Upper lobe of right lung (tissue), 1 donor: ENCODE data around the gene VPS33A. TPM values are rescaled to one million over a fixed set of nuclear protein-coding genes. Genes with fewer than 3 reads are reported as not detected.
"Not testable (repeated sequence)": the region's sequence is repeated elsewhere in the genome, so short reads cannot be mapped to it uniquely, and the experiment has no call there.

Experiments
- ATAC-seq: fragments of 200-7000 bp; cut with Tn5 transposase; one replicate; pipeline ENCODE4 v1.9.1; 2020; ENCODE audit warnings: mild to moderate bottlenecking, moderate library complexity
- DNase-seq: peaks from one replicate; pipeline ENCODE4 v3.0.0-alpha.2; 2020
- H3K27ac ChIP-seq: fragments of 200-600 bp; one replicate; pipeline ENCODE4 v1.8.0; 2022
- H3K27me3 ChIP-seq: fragments of 200-600 bp; one replicate; pipeline ENCODE4 v1.8.0; 2022; ENCODE audit warnings: mild to moderate bottlenecking
- H3K36me3 ChIP-seq: fragments of 200-600 bp; one replicate; pipeline ENCODE4 v1.8.0; 2022
- H3K4me1 ChIP-seq: fragments of 200-600 bp; one replicate; pipeline ENCODE4 v1.8.0; 2022
- H3K4me3 ChIP-seq: fragments of 200-600 bp; one replicate; pipeline ENCODE4 v1.8.0; 2022; ENCODE audit warnings: mild to moderate bottlenecking
- H3K9me3 ChIP-seq: fragments of 200-600 bp; one replicate; pipeline ENCODE4 v1.8.0; 2022
- CTCF ChIP-seq: fragments of 200-600 bp; IDR thresholded peaks from one replicate; pipeline ENCODE4 v1.8.0; 2022; ENCODE audit warnings: antibody characterized with exemption
- intact Hi-C: fragments of 100-400 bp; cut with DNase I; formaldehyde crosslinking; loops from one replicate; pipeline ENCODE4 v1.11.0; 2022
- total RNA-seq: library from RNA; stranded (reverse); fragmentation: NEBNext Ultra II Directional; extraction: Animal tissue kit (Norgen Biotek cat#: 25700); gene quantifications from one replicate; pipeline ENCODE4 v1.2.1, GENCODE V29; 2021
- donor health status: DM: no; HTN: yes; CAD: no; lungs with severe emphysema.

Gene VPS33A
- total RNA-seq, 1 donor from 2014 or later, result 17.7 TPM

GRCh38 chr12:122203301-122204166 lies 62.8 kb downstream of the VPS33A start, which contains the start of gene B3GNT4:
Gene B3GNT4 (plus strand): TSS chr12:122203709. CDS start chr12:122204619, 910 bp downstream.
- no peak for TF ChIP-seq CTCF
- H3K4me1 ChIP-seq, result peaks cover 13% of the 10 kb centered on the region
- H3K36me3 ChIP-seq, result peaks cover 14% of the 10 kb centered on the region
- peaks cover 63% of the 10 kb centered on the region for H3K27me3 ChIP-seq
- DNase-seq (peak; percentile 88), ATAC-seq (peak; percentile 87)
- H3K27ac ChIP-seq, result no peak within 1 kb of the TSS
- peak within 1 kb of the TSS; percentile 64 for H3K4me3 ChIP-seq
- intact Hi-C loops, result no loop called here
- no peaks in the 10 kb centered on the region for H3K9me3 ChIP-seq

- peak overlapping the region; percentile 64 for H3K4me3 ChIP-seq
- peaks cover 13% of the 10 kb centered on the region for H3K4me1 ChIP-seq
- intact Hi-C loops, H3K9me3 ChIP-seq, H3K27ac ChIP-seq, H3K36me3 ChIP-seq, DNase-seq, ATAC-seq: not testable (repeated sequence)
- peaks cover 63% of the 10 kb centered on the region for H3K27me3 ChIP-seq
Measured at GRCh38 chr12:122202811-122203210, 63.5 kb downstream of the VPS33A start.

GRCh38 chr12:122202017-122202416 lies 64.3 kb downstream of the VPS33A start:
- no peak for ATAC-seq
- Histone ChIP-seq H3K36me3 (no peaks in the 10 kb centered on the region), H3K27ac (no peak overlapping the region), H3K27me3 (peaks cover 63% of the 10 kb centered on the region), H3K4me3 (no peak overlapping the region), H3K9me3 (no peaks in the 10 kb centered on the region), H3K4me1 (peaks cover 13% of the 10 kb centered on the region)
- DNase-seq, result no peak
- TF ChIP-seq CTCF, result no peak
- intact Hi-C loops, result no loop called here

- DNase-seq, result peak; percentile 40
- ATAC-seq, result no peak
- Histone ChIP-seq H3K9me3 (no peaks in the 10 kb centered on the region), H3K27me3 (peaks cover 63% of the 10 kb centered on the region), H3K4me1 (peaks cover 13% of the 10 kb centered on the region), H3K36me3 (no peaks in the 10 kb centered on the region), H3K4me3 (no peak overlapping the region), H3K27ac (no peak overlapping the region)
- intact Hi-C loops, result no loop called here
- TF ChIP-seq CTCF, result no peak
Measured at GRCh38 chr12:122201381-122201780, 64.9 kb downstream of the VPS33A start.

GRCh38 chr12:122200541-122201175 lies 65.6 kb downstream of the VPS33A start:
- H3K4me3 ChIP-seq, result no peak overlapping the region
- intact Hi-C loops, result no loop called here
- H3K27me3 ChIP-seq, result peaks cover 63% of the 10 kb centered on the region

More at GRCh38 chr12:122200541-122201175, 65.6 kb downstream of the VPS33A start:
- DNase-seq, result peak; percentile 59
- H3K36me3 ChIP-seq, result no peaks in the 10 kb centered on the region
- ATAC-seq, result no peak
- TF ChIP-seq CTCF, result no peak
- H3K4me1 ChIP-seq, result peaks cover 13% of the 10 kb centered on the region
- H3K9me3 ChIP-seq, result no peaks in the 10 kb centered on the region
- no peak overlapping the region for H3K27ac ChIP-seq
